Choroid plexus epithelial cell (primary cell): ENCODE results near the gene KCNN2.
A peak's percentile ranks its signal among the peaks of the same experiment; 100 is the strongest.

Experiments used
- DNase-seq: peaks from one replicate; pipeline ENCODE4 v3.0.0-alpha.2; 2010; ENCODE audit warnings: low read depth
- H3K4me3 ChIP-seq: 2 replicates; pipeline ENCODE4 v1.5.1; 2011; ENCODE audit warnings: low read depth, mild to moderate bottlenecking, control low read depth, low read length, moderate library complexity
- CTCF ChIP-seq: conservative IDR thresholded peaks from 2 replicates; pipeline ENCODE4 v1.5.1; 2011; ENCODE audit warnings: low read depth, mild to moderate bottlenecking, control low read depth, inconsistent platforms, low read length, moderate library complexity

The KCNN2 gene

DNA sequence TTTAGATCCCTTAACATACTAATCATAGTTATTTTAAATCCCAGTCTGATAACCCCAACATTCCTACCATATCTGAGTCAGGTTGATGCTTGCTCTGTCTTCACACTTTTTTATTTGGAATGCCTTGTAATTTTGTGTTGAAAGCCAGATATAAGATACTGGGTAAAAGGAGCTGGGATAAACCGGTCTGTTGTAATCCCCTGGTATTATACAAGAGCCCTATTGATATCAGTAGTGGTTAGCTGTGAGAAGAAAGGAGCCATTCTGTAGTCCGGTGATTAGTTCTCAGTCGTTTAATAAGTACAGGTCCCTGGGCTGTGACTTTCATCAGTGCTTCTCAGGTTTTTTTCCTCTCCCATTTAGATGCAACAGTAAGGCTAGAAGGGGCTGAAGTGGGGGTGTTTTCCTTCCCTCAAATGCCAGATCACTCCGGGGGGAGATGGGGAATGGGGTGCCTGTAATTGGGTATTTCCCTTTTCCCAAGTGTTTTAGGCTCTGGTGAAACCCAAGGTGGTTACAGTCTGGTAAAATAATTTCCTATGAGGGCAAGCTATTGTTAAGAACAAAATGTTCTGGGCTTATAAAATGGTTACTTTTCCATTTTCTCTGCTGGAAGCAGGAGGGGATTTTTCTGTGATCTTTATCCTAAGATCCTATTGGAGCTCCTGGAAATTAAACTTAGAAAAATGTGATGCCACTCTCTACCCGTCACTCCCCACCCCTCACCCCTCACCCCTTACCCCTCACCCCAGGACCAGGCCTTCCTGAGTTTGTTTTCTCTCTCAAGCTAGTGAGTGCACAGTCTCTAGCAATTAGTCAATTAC is 72.7 kb downstream of the KCNN2 start:
- H3K4me3 ChIP-seq = no peak overlapping the region
- no peak for DNase-seq
- TF ChIP-seq CTCF = no peak

DNA sequence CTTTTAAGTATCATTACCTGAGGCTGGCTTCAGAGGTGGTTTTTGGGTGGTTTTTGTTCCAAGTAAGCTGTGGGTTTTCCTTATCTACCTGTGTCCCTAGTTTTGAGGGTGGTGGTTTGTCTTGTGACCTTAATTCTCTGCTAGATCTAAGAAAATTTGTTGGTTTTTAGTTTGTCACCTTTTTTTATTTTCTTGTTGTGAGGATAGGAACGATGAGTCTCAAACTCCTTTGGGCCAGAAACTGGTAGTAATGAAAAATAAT is 73.3 kb downstream of the KCNN2 start:
- H3K4me3 ChIP-seq = no peak overlapping the region
- DNase-seq = no peak
- TF ChIP-seq CTCF = no peak

GRCh38 chr5:114435885-114436299 is 74.0 kb downstream of the KCNN2 start:
- DNase-seq = no peak
- H3K4me3 ChIP-seq = no peak overlapping the region
- TF ChIP-seq CTCF = no peak

GRCh38 chr5:114437936-114438335 is 76.1 kb downstream of the KCNN2 start:
- no peak overlapping the region for H3K4me3 ChIP-seq
- TF ChIP-seq CTCF = no peak
- DNase-seq = no peak

- no peak for TF ChIP-seq CTCF
- no peak for DNase-seq
- H3K4me3 ChIP-seq = no peak overlapping the region
Measured at GRCh38 chr5:114438471-114438870, 76.6 kb downstream of the KCNN2 start.

DNA sequence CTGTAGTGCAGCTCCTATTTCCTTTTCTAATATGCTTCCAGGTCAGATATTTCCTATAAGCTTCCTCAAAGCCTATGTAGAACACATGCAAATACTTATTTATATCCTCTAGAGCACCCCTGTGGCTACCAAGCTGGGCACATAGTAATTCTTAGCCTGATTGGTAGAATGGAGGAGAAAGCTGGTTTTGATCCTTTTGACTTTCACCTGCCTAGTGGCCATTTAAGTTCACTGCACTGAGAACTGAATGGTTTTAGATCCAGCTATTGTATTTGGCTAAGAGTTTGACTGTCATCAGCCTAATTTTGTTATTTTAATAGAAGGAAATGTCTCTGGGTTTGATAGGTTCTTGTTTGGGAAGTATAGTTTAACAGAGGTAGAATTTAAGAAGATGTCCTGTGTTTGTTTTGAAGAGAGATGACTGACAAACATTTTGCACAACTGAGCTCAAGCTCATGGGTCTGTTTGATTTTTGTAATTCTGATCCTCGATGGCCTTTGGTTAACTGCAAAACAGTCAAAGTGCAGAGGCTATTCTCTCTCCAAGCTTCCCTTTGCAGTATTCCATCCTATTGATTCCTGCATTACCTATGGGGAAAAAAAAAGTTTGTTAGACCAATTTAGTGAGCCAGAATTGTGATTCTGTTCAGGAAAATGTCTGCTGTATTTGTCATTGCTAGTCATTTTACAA is 85.4 kb downstream of the KCNN2 start:
- H3K4me3 ChIP-seq = no peak overlapping the region
- peak; percentile 19 for DNase-seq
- peak; percentile 40 for TF ChIP-seq CTCF

DNA sequence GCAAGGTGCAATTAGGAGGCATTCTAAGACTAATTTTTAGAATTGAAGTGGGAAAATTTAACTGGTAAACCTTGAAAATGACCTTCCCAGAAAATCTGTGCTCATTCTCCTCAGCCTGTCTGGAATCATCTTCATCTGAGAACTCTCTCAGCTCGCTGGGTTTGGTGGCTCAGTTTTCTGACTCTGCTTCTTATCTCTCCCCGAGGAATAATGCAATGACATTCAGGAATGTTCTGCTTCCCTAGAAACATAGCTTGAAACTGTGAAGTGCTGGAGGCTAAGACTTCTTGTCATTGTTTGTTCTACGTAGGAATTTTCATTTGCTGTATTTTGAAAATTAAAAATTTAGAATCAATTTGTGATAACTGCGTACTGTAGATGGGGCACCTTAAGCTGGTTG is 86.6 kb downstream of the KCNN2 start:
- H3K4me3 ChIP-seq = no peak overlapping the region

More for the DNA sequence above, 86.6 kb downstream of the KCNN2 start:
- no peak for DNase-seq
- TF ChIP-seq CTCF = no peak
